Lung (tissue), 12 donors: ENCODE measurements around the gene AGT. TPM values are rescaled to one million over a fixed set of nuclear protein-coding genes. Genes with fewer than 3 reads are reported as not detected.

ENCODE experiments used
- ATAC-seq: fragments of 200-7000 bp; cut with Tn5 transposase; one replicate; pipeline ENCODE4 v1.9.1; 2020; ENCODE audit warnings: moderate number of reproducible peaks; ENCODE audit not compliant: insufficient read depth, low FRiP score
- DNase-seq, 3 donors: peaks; one replicate each; pipeline ENCODE4 v3.0.0-alpha.2; 2013 to 2017
- H3K27ac ChIP-seq, 2 donors: one replicate each; pipeline ENCODE4 v1.5.1; 2013; ENCODE audit warnings: mild to moderate bottlenecking in 2 of 2, moderate library complexity in 2 of 2, control low read depth in 1 of 2, inconsistent platforms in 1 of 2, low read depth in 1 of 2, low read length in 1 of 2
- H3K27me3 ChIP-seq, 3 donors: one replicate each; pipeline ENCODE4 v1.5.1; 2013; ENCODE audit warnings: low read length in 2 of 3; ENCODE audit not compliant: control insufficient read depth in 3 of 3, insufficient read depth in 3 of 3
- H3K36me3 ChIP-seq, 4 donors: one replicate each; pipeline ENCODE4 v1.5.1; 2013; ENCODE audit warnings: low read length in 4 of 4, mild to moderate bottlenecking in 1 of 4, moderate library complexity in 1 of 4; ENCODE audit not compliant: control insufficient read depth in 4 of 4, insufficient read depth in 4 of 4
- H3K4me1 ChIP-seq, 5 donors: one replicate each; pipeline ENCODE4 v1.5.1; 2013; ENCODE audit warnings: low read length in 5 of 5, mild to moderate bottlenecking in 2 of 5, moderate library complexity in 1 of 5; ENCODE audit not compliant: control insufficient read depth in 5 of 5, insufficient read depth in 5 of 5
- H3K4me3 ChIP-seq: one replicate; pipeline ENCODE4 v1.5.1; 2013; ENCODE audit warnings: mild to moderate bottlenecking, control low read depth, moderate library complexity
- H3K9ac ChIP-seq, 2 donors: one replicate each; pipeline ENCODE4 v1.5.1; 2013; ENCODE audit warnings: low read length in 2 of 2, control low read depth in 1 of 2; ENCODE audit not compliant: insufficient read depth in 1 of 2
- H3K9me3 ChIP-seq, 4 donors: one replicate each; pipeline ENCODE4 v1.5.1; 2013; ENCODE audit warnings: low read length in 3 of 4, mild to moderate bottlenecking in 1 of 4, moderate library complexity in 1 of 4; ENCODE audit not compliant: control insufficient read depth in 4 of 4, insufficient read depth in 3 of 4
- CTCF ChIP-seq: IDR thresholded peaks from 2 replicates; pipeline ENCODE4 v1.5.1; 2012; ENCODE audit warnings: mild to moderate bottlenecking; ENCODE audit errors: control extremely low read depth, extremely low read depth
- WGBS, 2 donors: extraction: QIAGEN DNeasy Blood & Tissue Kit; methylation state at CpG; one replicate each; pipeline ENCODE4 v1.1.7; 2013; 5-methylcytosine and 5-hydroxymethylcytosine counted together
- polyA plus RNA-seq, 2 donors: library from polyadenylated mRNA; stranded (reverse); fragments of 200-250 nt; gene quantifications; one replicate each; pipeline ENCODE4 v1.2.1, GENCODE V29; 2013
- total RNA-seq, 2 donors: library from RNA; depleted of rRNA in 1 of 2; stranded (reverse); fragments of >200 nt in 1 of 2; gene quantifications; one replicate each; pipeline ENCODE4 v1.2.1, GENCODE V29; 2014 to 2021
- donor health status: control.
- donor health status: control.
- donor health status: Bipolar disorder and iron deficiency.
- donor health status: healthy.
- donor health status: DM: yes; HTN: yes; CAD: no.

AGT gene
- total and polyA plus RNA-seq, 4 donors: 1.7 to 3.5 (median 1.9) TPM

DNA sequence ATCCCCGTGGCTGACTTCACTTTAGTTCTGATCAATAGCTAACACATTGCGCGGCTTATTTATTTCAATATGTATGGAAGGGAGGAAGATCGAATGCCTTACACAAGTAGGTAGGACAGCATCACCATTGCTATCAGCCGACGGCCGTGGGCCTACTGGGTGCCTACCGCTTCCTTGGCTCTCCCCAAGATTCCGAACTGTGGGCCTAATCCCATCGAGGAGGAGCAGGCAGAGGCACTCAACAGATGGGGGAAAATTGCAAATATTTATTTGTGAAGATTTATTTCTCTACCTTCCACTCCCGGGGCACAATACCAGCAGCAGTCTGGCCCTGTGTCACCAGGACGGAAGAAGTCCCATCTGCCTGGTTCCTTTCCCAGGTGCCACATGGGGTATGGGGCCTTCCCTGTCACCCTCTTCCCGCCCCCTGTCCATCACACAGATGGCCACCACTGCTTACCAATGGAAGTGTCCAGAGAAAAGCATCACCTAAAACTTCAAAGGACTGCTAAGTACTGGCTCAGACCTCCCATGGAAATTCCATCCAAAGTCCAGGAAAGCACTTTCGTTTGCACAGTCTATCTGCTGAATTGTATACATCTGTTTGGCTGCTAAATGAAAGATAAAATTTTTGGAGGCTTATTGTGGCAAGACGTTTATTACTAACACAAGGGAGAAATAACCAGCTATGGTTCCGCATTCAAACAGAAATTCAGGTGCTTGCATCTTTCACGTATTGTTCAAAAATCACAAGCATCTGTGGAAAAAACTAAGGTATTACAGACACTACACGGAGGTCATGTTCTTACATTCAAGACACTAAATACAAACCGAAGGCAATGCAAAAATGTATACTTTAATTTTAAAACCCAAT lies 11.8 kb downstream of the AGT start:
- ATAC-seq (no peak), DNase-seq (no peak)
- WGBS, 2 donors: 87 to 90% methylated on average over 19 of the region's 19 CpGs
- Histone ChIP-seq H3K9me3 (no peaks in the 10 kb centered on the region), H3K4me3 (no peak overlapping the region), H3K4me1 (peaks cover 0 to 7% (median 0%) of the 10 kb centered on the region in 5 donors), H3K36me3 (peaks cover 0 to 2% (median 0%) of the 10 kb centered on the region in 4 donors), H3K27me3 (no peaks in the 10 kb centered on the region), H3K27ac (no peak overlapping the region), H3K9ac (no peak overlapping the region)
- no peak for TF ChIP-seq CTCF

GRCh38 chr1:230701434-230701833 lies 12.5 kb downstream of the AGT start:
- Histone ChIP-seq H3K9ac (no peak overlapping the region), H3K27me3 (no peaks in the 10 kb centered on the region), H3K4me3 (no peak overlapping the region), H3K36me3 (peaks cover 0 to 2% (median 0%) of the 10 kb centered on the region in 4 donors), H3K9me3 (no peaks in the 10 kb centered on the region), H3K4me1 (peaks cover 0 to 7% (median 0%) of the 10 kb centered on the region in 5 donors), H3K27ac (no peak overlapping the region)
- ATAC-seq: no peak
- TF ChIP-seq CTCF: no peak
- no peak for DNase-seq
- WGBS, 2 donors: 84 to 90% methylated on average over 17 of the region's 17 CpGs

DNA sequence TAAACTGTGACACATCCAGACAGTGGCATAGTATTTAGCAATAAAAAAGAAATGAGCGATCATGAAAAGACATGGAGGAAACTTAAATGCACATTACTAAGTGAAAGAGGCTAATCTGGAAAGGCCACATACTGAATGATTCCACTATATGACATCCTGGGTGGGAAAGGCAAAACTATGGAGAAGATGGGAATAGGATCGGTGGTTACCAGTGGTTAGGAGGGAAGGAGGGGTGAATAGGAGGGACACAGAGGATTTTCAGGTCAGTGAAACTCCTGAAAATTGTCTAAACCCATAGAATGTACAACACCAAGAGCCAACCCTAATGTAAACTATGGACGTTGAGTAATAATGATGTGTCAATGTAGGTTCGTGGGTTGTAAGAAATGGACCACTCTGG lies 13.8 kb downstream of the AGT start:
- ATAC-seq: no peak
- no peak for DNase-seq
- WGBS, 2 donors: 80 to 88% methylated on average over 4 of the region's 4 CpGs
- H3K27ac ChIP-seq: no peak overlapping the region
- H3K4me3 ChIP-seq: no peak overlapping the region
- no peaks in the 10 kb centered on the region for H3K27me3 ChIP-seq
- no peak for TF ChIP-seq CTCF
- no peaks in the 10 kb centered on the region for H3K9me3 ChIP-seq
- no peak overlapping the region for H3K9ac ChIP-seq
- peaks cover 0 to 2% (median 0%) of the 10 kb centered on the region in 4 donors for H3K36me3 ChIP-seq
- H3K4me1 ChIP-seq: peaks cover 0 to 7% (median 0%) of the 10 kb centered on the region in 5 donors
